ENCODE results near the gene THAP7. TPM values are rescaled to one million over a fixed set of nuclear protein-coding genes. Genes with fewer than 3 reads are reported as not detected.

THAP7 gene
- total and polyA plus RNA-seq, 9 of the 15 experiments (the other 6 are each of a cell fraction or from before 2014, with no cell fraction given): 7.9 to 263 (median 84.1) TPM

DNA sequence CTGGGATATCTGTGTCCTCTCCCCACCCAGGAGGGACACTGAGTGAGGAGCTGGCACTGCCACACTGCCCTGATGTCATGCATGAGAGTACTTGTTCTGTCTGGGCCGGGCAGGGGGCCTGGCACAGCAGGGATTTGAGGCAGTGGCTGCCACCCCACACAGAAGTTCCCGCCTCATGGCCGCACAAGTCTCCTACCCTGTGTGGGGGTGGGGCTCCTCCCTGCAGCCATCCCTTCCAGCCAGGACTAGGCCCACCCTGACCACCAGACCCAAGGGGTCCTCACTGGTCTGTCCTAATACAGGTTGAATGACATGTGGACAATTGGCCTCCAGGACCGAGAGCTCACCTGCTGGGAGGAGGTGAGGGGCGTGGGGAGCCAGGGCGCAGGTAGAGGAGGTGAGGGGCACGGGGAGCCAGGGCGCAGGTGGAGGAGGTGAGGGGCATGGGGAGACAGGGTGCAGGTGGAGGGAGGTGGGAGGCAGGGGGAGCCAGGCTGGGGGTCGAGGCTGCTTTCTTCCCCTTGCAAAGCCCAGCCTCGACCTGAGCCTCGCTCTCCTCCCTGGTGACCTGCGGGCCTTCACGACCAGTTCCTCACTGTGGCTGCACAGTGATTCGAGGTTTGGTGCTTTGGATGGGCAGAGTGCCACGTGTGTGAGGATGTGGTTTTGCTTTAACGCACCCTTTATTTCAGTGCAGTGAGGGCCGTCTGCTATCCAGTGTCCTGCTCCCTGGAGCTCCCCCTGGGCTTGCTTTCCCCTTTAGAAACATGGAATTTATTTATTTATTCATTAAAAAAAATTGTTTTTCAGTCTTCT lies 12.4 kb downstream of the THAP7 start:
- in situ Hi-C loops (cut with MboI): no loop called here
- no peak for ATAC-seq
- TF ChIP-seq, protein P1, sequence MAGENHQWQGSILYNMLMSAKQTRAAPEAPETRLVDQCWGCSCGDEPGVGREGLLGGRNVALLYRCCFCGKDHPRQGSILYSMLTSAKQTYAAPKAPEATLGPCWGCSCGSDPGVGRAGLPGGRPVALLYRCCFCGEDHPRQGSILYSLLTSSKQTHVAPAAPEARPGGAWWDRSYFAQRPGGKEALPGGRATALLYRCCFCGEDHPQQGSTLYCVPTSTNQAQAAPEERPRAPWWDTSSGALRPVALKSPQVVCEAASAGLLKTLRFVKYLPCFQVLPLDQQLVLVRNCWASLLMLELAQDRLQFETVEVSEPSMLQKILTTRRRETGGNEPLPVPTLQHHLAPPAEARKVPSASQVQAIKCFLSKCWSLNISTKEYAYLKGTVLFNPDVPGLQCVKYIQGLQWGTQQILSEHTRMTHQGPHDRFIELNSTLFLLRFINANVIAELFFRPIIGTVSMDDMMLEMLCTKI (IDR thresholded peaks at IDR 0.05; ENCODE audit: partially characterized antibody): no peak
- TF ChIP-seq OTX1 (CRISPR knock-in tag; IDR thresholded peaks at IDR 0.05) (peak; percentile 17; the same call in 1 of the 2 replicates), HNRNPLL (IDR thresholded peaks at IDR 0.05; ENCODE audit: low read depth, low read length, poor library complexity, severe bottlenecking) (no peak), NCOA4 (IDR thresholded peaks at IDR 0.05; ENCODE audit: partially characterized antibody) (no peak), EP300 (IDR thresholded peaks at IDR 0.05; ENCODE audit: low read length) (no peak), ZNF764 (CRISPR knock-in tag; IDR thresholded peaks at IDR 0.05; ENCODE audit: low read depth) (no peak), HES1 (IDR thresholded peaks at IDR 0.05; ENCODE audit: low read depth) (no peak), SMARCE1 (IDR thresholded peaks at IDR 0.05) (no peak), COPS2 (conservative IDR thresholded peaks at IDR 0.05) (no peak), CAMTA2 (CRISPR knock-in tag; conservative IDR thresholded peaks at IDR 0.05) (no peak)

More for the DNA sequence above, 12.4 kb downstream of the THAP7 start:
- POLR2A ChIA-PET: interaction anchor here (0.6 to 17.9 kb wide), 9 partner anchors 7 to 648 kb away, joined by 3 to 451 read pairs (median 6); partner anchors contain the start of genes AIFM3, LZTR1 and THAP7
- H3K4me3 ChIP-seq: no peak overlapping the region
- CTCF ChIA-PET (ENCODE audit: low intra/inter-chr PET ratio): no interaction called here
- H3K9me1 ChIP-seq (ENCODE audit: control insufficient read depth, insufficient read depth, low read length): peaks cover 15% of the 10 kb centered on the region
- no peak overlapping the region for H3K4me2 ChIP-seq (ENCODE audit: insufficient read depth, low read length)
- no peaks in the 10 kb centered on the region for H3K9me3 ChIP-seq (replicated peaks; ENCODE audit: control insufficient read depth, insufficient read depth, low read depth, low read length)
- H3K79me2 ChIP-seq (ENCODE audit: control insufficient read depth, insufficient read depth, low read length): no peaks in the 10 kb centered on the region
- FAIRE-seq: peak; percentile 62
- no peak overlapping the region for H3K27ac ChIP-seq (ENCODE audit: extremely low read depth, low read depth, low read length)
- peaks cover 88% of the 10 kb centered on the region for H3K36me3 ChIP-seq (ENCODE audit: control insufficient read depth, insufficient read depth, low read length)
- no TSS peak for BruUV-seq (replicated peaks)
- no peak overlapping the region for H2AFZ ChIP-seq (ENCODE audit: low read depth, low read length)
- 76% methylated on average over 17 of the region's 17 CpGs for WGBS (ENCODE audit: insufficient coverage, low coverage, missing lambda C conversion rate)
- H4K20me1 ChIP-seq (replicated peaks; ENCODE audit: control insufficient read depth, insufficient read depth, low read length): peaks cover 14% of the 10 kb centered on the region; the same call in 1 of the 2 replicates
- H3K4me1 ChIP-seq (replicated peaks in 1 of 2; ENCODE audit: control insufficient read depth in 2 of 2, insufficient read depth in 2 of 2, low read length in 2 of 2): peaks cover 0 to 53% of the 10 kb centered on the region in 2 experiments; a peak in 2 of 5 replicates
- intact Hi-C loops (cut with micrococcal nuclease): no loop called here
- DNase-seq (ENCODE audit: extremely low read depth in 1 of 4, low spot score in 3 of 4): no peak
- no peaks in the 10 kb centered on the region for H3K27me3 ChIP-seq (ENCODE audit: control insufficient read depth in 2 of 2, insufficient read depth in 2 of 2, low read length in 2 of 2)
- peak overlapping the region in 1 of 2 experiments; percentile 78; a peak in 2 of 4 replicates for H3K9ac ChIP-seq (ENCODE audit: insufficient read depth in 1 of 2, low read depth in 2 of 2, low read length in 2 of 2)
